SHP77 (cell line): ENCODE results near the gene MYT1.
"Not testable (repeated sequence)": the region's sequence is repeated elsewhere in the genome, so short reads cannot be mapped to it uniquely, and the experiment has no call there.

Experiments used
- DNase-seq, 2 experiments: peaks; one replicate each; lab custom pipeline; 2025; lab: John Stamatoyannopoulos, UW

Gene MYT1

DNA sequence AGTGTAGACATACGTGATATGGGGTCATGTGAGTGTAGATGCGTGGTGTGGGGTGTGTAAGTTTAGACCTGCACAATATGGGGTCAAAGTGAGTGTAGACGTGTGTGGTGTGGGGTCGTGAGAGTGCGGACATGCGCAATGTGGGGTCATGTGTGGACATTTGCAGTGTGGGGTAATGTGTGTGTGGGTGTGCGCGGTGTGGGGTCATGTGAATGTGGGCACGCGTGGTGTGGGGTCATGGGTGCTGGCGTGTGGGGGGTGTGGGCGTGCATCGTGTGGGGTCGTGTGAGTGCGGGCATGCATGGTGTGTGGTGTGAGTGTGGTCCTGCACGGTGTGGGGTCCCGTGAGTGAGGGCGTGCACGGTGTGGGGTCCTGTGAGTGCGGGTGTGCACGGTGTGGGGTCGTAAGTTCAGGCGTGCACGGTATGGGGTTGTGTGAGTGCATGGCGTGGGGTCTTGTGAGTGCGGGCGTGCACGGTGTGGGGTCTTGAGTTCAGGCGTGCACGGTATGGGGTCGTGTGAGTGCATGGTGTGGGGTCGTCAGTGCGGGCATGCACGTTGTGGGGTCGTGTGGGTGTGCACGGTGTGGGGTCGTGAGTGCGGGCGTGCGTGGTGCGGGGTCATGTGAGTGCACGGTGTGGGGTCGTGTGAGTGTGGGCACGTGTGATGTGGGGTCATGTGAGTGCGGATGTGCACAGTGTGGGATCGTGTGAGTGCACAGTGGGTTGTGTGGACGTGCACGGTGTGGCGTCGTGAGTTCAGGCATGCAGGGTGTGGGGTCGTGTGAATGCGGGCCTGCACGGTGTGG lies 105.6 kb downstream of the MYT1 start:
- no peak for DNase-seq

GRCh38 chr20:64271636-64272035 lies 107.4 kb downstream of the MYT1 start:
- DNase-seq, result no peak

GRCh38 chr20:64273109-64273508 lies 108.9 kb downstream of the MYT1 start:
- no peak for DNase-seq

DNA sequence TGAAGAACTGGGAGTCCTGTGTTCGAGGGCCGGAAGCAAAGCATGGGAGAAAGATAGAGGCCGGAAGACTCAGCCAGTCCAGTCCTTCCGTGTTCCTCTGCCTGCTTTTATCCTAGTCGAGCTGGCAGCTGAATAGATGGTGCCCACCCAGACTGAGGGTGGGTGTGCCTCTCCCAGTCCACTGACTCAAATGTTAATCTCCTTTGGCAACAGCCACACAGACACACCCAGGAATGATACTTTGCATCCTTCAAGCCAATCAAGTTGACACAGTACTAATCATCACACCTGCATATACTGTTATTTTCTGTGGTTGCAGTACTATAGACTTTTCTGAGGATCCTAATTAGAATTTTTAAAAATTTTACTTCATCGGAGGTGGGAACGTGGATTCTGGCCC lies 112.6 kb downstream of the MYT1 start:
- no peak for DNase-seq

DNA sequence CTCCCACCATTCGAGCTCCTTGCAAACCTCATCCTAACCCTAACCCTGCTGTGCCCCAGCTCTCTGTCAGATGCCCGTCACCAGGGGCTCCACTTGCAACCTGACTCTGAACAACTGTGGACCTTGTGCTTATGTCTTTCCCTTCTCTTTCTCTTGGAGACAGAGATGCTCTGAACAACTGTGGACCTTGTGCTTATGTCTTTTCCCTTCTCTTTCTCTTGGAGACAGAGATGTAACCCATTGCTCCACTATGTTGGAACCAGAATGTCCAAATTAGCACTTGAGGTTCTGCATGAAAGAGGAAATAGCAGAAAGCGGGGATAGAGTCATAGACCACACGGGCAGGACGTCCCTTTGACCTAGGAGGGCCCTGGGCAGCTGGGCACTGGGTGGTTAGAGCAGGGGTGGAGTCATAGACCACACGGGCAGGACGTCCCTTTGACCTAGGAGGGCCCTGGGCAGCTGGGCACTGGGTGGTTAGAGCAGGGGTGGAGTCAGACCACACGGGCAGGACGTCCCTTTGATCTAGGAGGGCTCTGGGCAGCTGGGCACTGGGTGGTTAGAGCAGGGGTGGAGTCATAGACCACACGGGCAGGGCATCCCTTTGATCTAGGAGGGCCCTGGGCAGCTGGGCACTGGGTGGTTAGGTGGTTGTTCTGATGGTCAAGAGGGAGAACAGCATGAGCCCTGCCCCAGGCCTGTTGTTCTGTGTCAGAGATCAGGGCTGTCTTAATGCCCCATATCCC lies 113.5 kb downstream of the MYT1 start:
- no peak for DNase-seq

DNA sequence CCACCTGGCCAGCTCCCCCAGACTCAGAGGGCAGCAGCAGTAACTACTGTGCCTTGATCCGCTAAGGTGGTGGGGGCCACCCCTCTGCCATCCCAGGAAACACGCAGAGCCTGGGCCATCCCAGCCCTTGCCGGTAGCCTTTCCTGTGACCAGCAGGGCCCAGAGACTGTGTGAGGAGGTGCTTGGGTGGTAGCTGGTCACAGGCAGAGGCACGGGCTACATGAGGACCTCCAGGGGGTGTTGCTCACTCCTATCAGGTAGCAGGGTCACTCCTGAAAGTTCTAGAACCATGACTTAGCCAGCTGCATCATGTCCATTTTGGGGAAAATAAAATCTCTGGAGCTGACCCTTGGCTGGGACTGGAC lies 114.0 kb downstream of the MYT1 start:
- DNase-seq, result no peak

DNA sequence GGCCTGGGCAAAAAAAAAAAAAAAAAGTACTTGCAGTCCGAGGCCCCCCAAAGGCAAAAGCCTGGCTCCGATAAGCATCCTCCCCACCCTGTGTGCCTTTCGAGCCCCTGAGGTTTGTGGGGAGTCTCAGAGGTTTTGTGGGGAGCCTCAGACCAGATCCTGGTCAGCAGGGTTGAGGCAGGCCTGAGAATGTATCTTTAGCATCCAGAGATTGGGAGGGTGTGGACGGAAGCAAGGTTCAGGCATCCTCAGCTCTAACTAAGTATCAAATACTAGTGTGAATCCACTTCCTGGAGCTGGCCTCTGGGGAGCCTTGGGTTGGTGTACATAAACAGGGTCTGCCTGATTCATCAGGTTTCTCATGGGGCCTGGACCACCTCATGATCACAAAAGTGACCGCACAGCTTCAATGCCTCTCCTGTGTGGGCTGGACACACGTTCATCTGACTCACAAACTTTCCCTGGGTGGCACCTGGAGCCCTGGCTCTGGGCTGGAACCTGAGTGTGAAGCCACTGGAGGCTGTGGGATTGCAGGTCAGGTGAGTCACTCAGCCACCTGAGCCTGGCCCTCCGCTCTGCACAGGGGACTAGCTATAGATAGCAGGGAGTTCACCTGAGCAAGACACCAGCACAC lies 115.7 kb downstream of the MYT1 start:
- DNase-seq, result no peak

DNA sequence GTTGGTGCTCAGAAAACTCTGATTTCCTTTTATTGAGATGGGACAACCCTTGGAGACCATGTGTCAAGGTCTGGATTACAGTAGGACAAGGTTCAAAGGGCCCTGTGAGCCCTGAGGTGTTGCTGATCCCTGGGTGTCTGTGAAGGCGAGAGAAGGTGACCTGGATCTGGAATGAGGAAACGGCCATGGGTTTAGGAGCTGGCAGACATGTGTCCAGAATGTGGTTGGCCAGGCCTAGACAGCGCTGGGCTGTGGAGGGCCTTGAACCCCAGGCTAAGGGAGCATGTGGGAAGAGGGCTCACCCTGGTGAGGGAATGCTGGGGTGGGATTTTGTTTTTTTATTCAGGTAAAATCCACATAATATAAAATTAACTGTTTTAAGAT lies 116.2 kb downstream of the MYT1 start:
- no peak for DNase-seq

GRCh38 chr20:64283646-64284045 lies 119.4 kb downstream of the MYT1 start:
- no peak for DNase-seq

- DNase-seq, result peak; percentile 82 to 93
Measured at GRCh38 chr20:64285579-64286446, 121.6 kb downstream of the MYT1 start.

GRCh38 chr20:64286447-64287263 lies 122.4 kb downstream of the MYT1 start:
- not testable (repeated sequence) for DNase-seq

- not testable (repeated sequence) for DNase-seq
Measured at GRCh38 chr20:64287264-64287590, 123.0 kb downstream of the MYT1 start.
